ENCODE data around the gene POLN.
"Not testable (repeated sequence)": the region's sequence is repeated elsewhere in the genome, so short reads cannot be mapped to it uniquely, and the experiment has no call there.

Gene POLN

GRCh38 chr4:2049381-2049780, 192.5 kb downstream of the POLN start:
- no peak for DNase-seq

DNA sequence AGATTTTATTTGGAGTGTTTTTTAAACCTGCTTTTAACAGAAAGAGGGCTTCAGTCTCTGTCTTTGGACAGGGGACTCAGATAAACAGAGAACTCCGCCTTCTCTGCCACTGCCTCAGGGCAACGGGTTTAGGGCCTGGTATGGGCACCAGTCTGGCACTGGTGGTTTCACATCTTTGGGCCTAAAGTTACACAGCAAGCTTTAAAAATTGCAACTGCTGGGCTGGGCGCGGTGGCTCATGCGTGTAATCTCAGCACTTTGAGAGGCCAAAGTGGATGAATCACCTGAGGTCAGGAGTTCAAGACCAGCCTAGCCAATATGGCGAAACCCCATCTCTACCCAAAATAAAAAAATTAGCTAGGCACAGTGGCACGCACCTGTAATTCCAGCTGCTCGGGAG, 193.1 kb downstream of the POLN start:
- DNase-seq: no peak

DNA sequence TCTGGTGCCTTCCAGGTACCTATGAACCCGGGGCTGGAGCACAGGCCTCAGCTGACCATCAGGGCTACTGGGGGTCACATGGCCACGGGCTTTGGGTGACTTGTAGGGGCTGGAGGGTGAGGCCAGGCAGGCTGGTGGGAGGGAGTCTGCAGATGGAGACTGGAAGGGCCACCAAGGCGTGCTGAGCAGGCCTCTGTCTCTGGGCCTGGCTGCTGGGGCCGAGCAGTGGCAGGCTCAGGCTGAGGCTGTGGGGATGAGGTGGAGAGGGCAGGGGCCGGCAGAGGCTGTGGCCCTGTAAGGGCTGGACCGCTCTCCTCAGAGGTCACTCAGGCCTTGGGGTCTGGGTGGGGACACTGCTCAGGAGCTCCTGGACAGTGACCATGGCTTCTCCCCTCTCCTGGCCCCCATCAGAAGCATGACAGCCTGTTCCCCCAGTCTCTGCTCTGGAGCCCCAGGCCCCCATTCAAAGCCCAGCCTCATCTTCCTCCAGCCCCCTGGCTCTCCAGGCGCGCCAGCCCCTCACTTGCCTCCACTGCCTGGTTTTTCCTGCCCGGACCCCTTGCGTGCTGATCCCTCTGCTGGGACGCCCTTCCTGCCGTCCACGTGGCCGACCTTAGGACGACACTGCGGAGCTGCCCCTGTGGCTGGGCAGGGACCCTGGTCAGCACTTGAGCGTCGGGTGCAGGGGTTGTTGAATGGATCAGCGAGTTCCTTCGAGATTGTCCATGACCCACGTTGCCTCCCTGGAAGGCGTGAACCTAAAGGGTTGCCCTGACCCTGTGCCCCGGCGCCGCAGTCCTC, 193.9 kb downstream of the POLN start:
- no peak for DNase-seq

- no peak for DNase-seq
These were observed 194.8 kb downstream of the POLN start for GRCh38 chr4:2047031-2047660.

- DNase-seq: no peak
These were observed 195.6 kb downstream of the POLN start for GRCh38 chr4:2046031-2046961.

DNA sequence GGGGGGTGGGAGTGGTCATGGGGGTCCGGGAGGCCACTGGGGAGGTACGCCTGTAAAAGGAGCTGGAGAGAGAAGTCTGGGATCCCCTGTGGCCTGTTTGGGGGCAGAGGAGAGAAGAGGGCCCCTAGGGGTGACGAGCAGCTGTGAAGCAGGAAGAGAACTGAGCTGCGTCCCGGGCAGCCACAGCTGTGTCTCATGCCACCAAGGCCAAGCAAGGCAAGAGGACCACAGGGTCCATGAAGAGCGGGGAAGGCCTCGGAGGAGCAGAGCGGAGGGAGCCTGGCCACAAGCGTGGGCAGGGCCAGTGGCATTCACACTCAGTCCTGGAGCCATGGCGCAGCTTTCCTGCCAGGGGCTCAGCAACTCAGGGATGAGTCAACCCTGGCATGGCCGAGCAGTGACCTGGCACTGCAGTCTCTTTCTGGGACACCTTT, 196.4 kb downstream of the POLN start:
- no peak for DNase-seq

GRCh38 chr4:2044542-2045517, 197.1 kb downstream of the POLN start:
- DNase-seq: no peak

GRCh38 chr4:2044119-2044485, 197.8 kb downstream of the POLN start:
- no peak for DNase-seq

GRCh38 chr4:2043396-2044118, 198.4 kb downstream of the POLN start:
- no peak for DNase-seq

DNA sequence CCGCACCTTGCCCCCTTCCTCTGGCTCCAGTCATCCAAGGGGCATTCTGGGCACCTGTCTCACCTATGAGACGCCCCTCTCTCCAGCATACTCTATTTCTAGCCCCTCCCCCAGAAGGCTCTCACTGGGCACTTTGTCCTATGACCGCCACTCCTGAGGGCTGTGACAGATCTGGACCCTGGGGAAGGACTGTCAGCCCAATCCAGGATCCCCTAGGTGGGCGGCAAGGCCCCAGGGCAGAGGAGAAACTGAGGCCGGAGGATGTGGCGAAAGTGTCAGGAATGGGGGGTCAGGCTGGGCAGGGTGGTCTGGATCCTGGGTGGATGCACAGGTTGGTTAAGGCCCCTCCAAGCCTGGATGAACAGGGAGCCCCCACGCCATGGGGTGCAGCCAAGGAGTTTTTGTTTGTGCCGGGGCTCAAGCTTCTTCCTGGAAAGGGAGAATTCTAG, 198.9 kb downstream of the POLN start:
- DNase-seq: no peak

- no peak for DNase-seq
These were observed 199.5 kb downstream of the POLN start for GRCh38 chr4:2042204-2042946.

- DNase-seq: no peak
These were observed 200.4 kb downstream of the POLN start for GRCh38 chr4:2041239-2042130.

GRCh38 chr4:2040391-2041238, 201.3 kb downstream of the POLN start:
- no peak for DNase-seq

- DNase-seq: no peak
These were observed 205.1 kb downstream of the POLN start for GRCh38 chr4:2036866-2037265.

- no peak for DNase-seq
These were observed 205.6 kb downstream of the POLN start for GRCh38 chr4:2036327-2036726.

- DNase-seq: not testable (repeated sequence)
These were observed 210.8 kb downstream of the POLN start for GRCh38 chr4:2031161-2031560.

- DNase-seq: not testable (repeated sequence)
These were observed 214.8 kb downstream of the POLN start for GRCh38 chr4:2027120-2027519.

DNA sequence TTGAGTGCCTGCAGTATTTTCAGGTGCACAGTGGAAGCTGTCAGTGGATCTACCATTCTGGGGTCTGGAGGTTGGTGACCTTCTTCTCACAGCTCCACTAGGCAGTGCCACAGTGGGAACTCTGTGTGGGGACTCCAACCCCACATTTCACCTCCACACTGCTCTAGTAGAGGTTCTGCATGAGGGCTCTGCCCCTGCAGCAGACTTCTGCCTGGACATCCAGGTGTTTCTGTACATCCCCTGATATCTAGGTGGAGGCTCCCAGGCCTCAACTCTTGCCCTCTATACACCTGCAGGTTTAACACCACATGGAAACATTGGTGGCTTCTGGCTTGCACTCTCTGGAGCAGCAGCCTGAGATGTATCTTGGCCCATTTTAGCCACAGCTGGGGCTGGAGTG, 216.1 kb downstream of the POLN start:
- no peak for DNase-seq

DNA sequence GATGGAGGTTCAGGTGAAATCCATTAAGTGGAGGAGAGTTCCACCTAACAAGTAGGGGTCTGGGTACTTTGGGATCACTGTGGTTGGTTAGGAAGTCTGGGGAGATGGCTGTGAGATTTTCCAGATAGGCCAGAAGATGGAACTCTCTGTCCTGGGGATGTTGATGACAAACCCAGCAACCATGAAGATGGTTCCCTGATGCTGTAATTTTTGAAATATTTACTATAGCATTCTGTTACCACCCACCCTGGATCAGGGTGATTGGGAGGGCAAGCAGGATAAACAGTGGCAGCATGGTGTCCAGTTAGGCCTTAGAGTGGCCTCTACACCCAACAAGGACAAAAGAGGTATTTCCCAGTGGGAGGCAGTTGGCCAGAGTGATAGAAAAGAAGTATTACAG, 217.2 kb downstream of the POLN start:
- DNase-seq: no peak

Data from NCI-H2107 (cell line).